ENCODE measurements around the gene BRIX1.
"Not testable (repeated sequence)": the region's sequence is repeated elsewhere in the genome, so short reads cannot be mapped to it uniquely, and the experiment has no call there.

Gene BRIX1

GRCh38 chr5:34970552-34970951 lies 55.0 kb downstream of the BRIX1 start:
- DNase-seq, result no peak

GRCh38 chr5:34971655-34972054 lies 56.1 kb downstream of the BRIX1 start:
- DNase-seq, result not testable (repeated sequence)

Measured in cerebellar nuclear complex (tissue), 1 donor.